Fibroblast of skin of scalp (primary cell): ENCODE measurements around the gene PRR23A. TPM values are rescaled to one million over a fixed set of nuclear protein-coding genes. Genes with fewer than 3 reads are reported as not detected.
"Not testable (repeated sequence)": the region's sequence is repeated elsewhere in the genome, so short reads cannot be mapped to it uniquely, and the experiment has no call there.

Experiments used
- DNase-seq: peaks from one replicate; pipeline ENCODE4 v3.0.0-alpha.2; 2013
- polyA plus RNA-seq, 2 experiments: library from polyadenylated mRNA; unstranded; fragments of 120-200 nt; gene quantifications; one replicate each; pipeline ENCODE4 v1.2.1, GENCODE V29; 2013; ENCODE audit not compliant: insufficient read length in 2 of 2

The PRR23A gene
- not detected for polyA plus RNA-seq (2013, experiment 1 of 2; ENCODE audit: insufficient read length)
- polyA plus RNA-seq (2013, experiment 2 of 2; ENCODE audit: insufficient read length) = not detected

GRCh38 chr3:139006051-139006716 lies at the start of gene PRR23A:
TSS of gene PRR23A (minus strand) at chr3:139006268. CDS start at chr3:139006268, 0 bp downstream.
- DNase-seq = no peak

GRCh38 chr3:139052802-139053600 lies 46.9 kb upstream of the PRR23A start:
- no peak for DNase-seq

GRCh38 chr3:139044366-139045210 lies 38.5 kb upstream of the PRR23A start, which contains the start of gene PRR23C:
TSS of gene PRR23C (minus strand) at chr3:139044892. CDS start at chr3:139044620, 272 bp downstream.
- no peak for DNase-seq

GRCh38 chr3:139043554-139044365 lies 37.7 kb upstream of the PRR23A start:
- no peak for DNase-seq

- no peak for DNase-seq
Observed at GRCh38 chr3:139037478-139037877, 31.4 kb upstream of the PRR23A start.

GRCh38 chr3:139032326-139033002 lies 26.4 kb upstream of the PRR23A start:
- DNase-seq = no peak

- DNase-seq = not testable (repeated sequence)
Observed at GRCh38 chr3:139030576-139030975, 24.5 kb upstream of the PRR23A start.

GRCh38 chr3:139024968-139025367 lies 18.9 kb upstream of the PRR23A start:
- DNase-seq = no peak

GRCh38 chr3:139020868-139021234 lies 14.8 kb upstream of the PRR23A start, which contains the start of gene PRR23B:
TSS of gene PRR23B (minus strand) at chr3:139020926. CDS start at chr3:139020661, 265 bp downstream.
- DNase-seq = no peak

- no peak for DNase-seq
Observed at GRCh38 chr3:139020036-139020867, 14.2 kb upstream of the PRR23A start.

GRCh38 chr3:139016430-139017048 lies 10.5 kb upstream of the PRR23A start:
- DNase-seq = no peak

GRCh38 chr3:139005356-139005993 lies 593 bp downstream of the PRR23A start:
- DNase-seq = no peak

GRCh38 chr3:138995706-138996105 lies 10.4 kb downstream of the PRR23A start:
- no peak for DNase-seq

- DNase-seq = no peak
Observed at GRCh38 chr3:138987181-138987580, 18.9 kb downstream of the PRR23A start.

- DNase-seq = no peak
Observed at GRCh38 chr3:138985932-138986331, 20.1 kb downstream of the PRR23A start.

GRCh38 chr3:138984816-138985215 lies 21.3 kb downstream of the PRR23A start:
- DNase-seq = no peak

- no peak for DNase-seq
Observed at GRCh38 chr3:138976047-138976446, 30.0 kb downstream of the PRR23A start.

- DNase-seq = no peak
Observed at GRCh38 chr3:138975351-138975750, 30.7 kb downstream of the PRR23A start.

- peak; percentile 29 for DNase-seq
Observed at GRCh38 chr3:138974462-138974861, 31.6 kb downstream of the PRR23A start.
